Hepatocyte (in vitro differentiated cells): ENCODE measurements around the gene PHF21B. TPM values are rescaled to one million over a fixed set of nuclear protein-coding genes. Genes with fewer than 3 reads are reported as not detected.

Source experiments
- DNase-seq: peaks from one replicate; pipeline ENCODE4 v3.0.0-alpha.2; 2016; ENCODE audit warnings: low spot score
- H2AFZ ChIP-seq: fragments of 200-600 bp; sonication (generic); 2 replicates; pipeline ENCODE4 v1.6.0; 2016; ENCODE audit warnings: antibody characterized with exemption, mild to moderate bottlenecking
- H3K27ac ChIP-seq: fragments of 200-600 bp; sonication (generic); 2 replicates; pipeline ENCODE4 v1.5.1; 2016; ENCODE audit warnings: mild to moderate bottlenecking
- H3K27me3 ChIP-seq: fragments of 200-600 bp; sonication (generic); 2 replicates; pipeline ENCODE4 v1.6.1; 2016
- H3K36me3 ChIP-seq: fragments of 200-600 bp; sonication (generic); replicated peaks from 2 replicates; pipeline ENCODE4 v1.5.1; 2016; ENCODE audit warnings: low read depth; ENCODE audit not compliant: insufficient read depth
- H3K4me1 ChIP-seq: fragments of 200-600 bp; sonication (generic); 2 replicates; pipeline ENCODE4 v1.5.1; 2016; ENCODE audit warnings: mild to moderate bottlenecking, moderate library complexity; ENCODE audit not compliant: insufficient read depth
- H3K4me2 ChIP-seq: fragments of 200-600 bp; sonication (generic); 2 replicates; pipeline ENCODE4 v1.6.0; 2016
- H3K4me3 ChIP-seq: fragments of 200-600 bp; sonication (generic); 2 replicates; pipeline ENCODE4 v1.5.1; 2016; ENCODE audit warnings: mild to moderate bottlenecking
- H3K79me2 ChIP-seq: fragments of 200-600 bp; sonication (generic); 2 replicates; pipeline ENCODE4 v1.6.0; 2017; ENCODE audit warnings: mild to moderate bottlenecking
- H3K9me2 ChIP-seq: fragments of 200-600 bp; sonication (generic); replicated peaks from 2 replicates; pipeline ENCODE4 v1.6.0; 2017; ENCODE audit warnings: mild to moderate bottlenecking; ENCODE audit not compliant: insufficient read depth
- H3K9me3 ChIP-seq: fragments of 200-600 bp; sonication (generic); 2 replicates; pipeline ENCODE4 v1.5.1; 2016; ENCODE audit warnings: low read depth, mild to moderate bottlenecking
- H4K20me1 ChIP-seq: fragments of 200-600 bp; sonication (generic); 2 replicates; pipeline ENCODE4 v1.6.0; 2016; ENCODE audit warnings: mild to moderate bottlenecking; ENCODE audit not compliant: insufficient read depth, poor library complexity, severe bottlenecking
- EZH2 ChIP-seq: fragments of 200-600 bp; sonication (generic); IDR thresholded peaks from 2 replicates; pipeline ENCODE4 v1.6.1; 2016; ENCODE audit warnings: antibody characterized with exemption, mild to moderate bottlenecking, borderline replicate concordance
- EZH2phosphoT487 ChIP-seq: fragments of 200-600 bp; sonication (generic); IDR thresholded peaks from one replicate; pipeline ENCODE4 v1.6.1; 2018; ENCODE audit warnings: antibody characterized with exemption, mild to moderate bottlenecking, low read depth, moderate library complexity; ENCODE audit not compliant: unreplicated experiment, severe bottlenecking
- WGBS: methylation state at CpG from one replicate; pipeline ENCODE4 v1.1.6; 2016; ENCODE audit warnings: low lambda C conversion rate; ENCODE audit errors: missing lambda C conversion rate; 5-methylcytosine and 5-hydroxymethylcytosine counted together
- polyA plus RNA-seq: library from polyadenylated mRNA; unstranded; fragments of >200 nt; fragmentation: Nextera tagmentation; extraction: Ambion mirVana; gene quantifications from 2 replicates; pipeline ENCODE4 v1.2.1, GENCODE V29; 2016
- total RNA-seq: library from RNA; depleted of rRNA; stranded (reverse); fragments of >200 nt; gene quantifications from 2 replicates; pipeline ENCODE4 v1.2.3, GENCODE V29; 2014
- TF ChIP-seq, protein P1 (sequence below): fragments of 200-600 bp; sonication (generic); IDR thresholded peaks from 2 replicates; pipeline ENCODE4 v1.5.1; 2016; ENCODE audit warnings: antibody characterized with exemption, mild to moderate bottlenecking; ENCODE audit not compliant: poor library complexity

The PHF21B gene
- total and polyA plus RNA-seq, 2 experiments from 2014 or later: 0.86 to 1.9 TPM

DNA sequence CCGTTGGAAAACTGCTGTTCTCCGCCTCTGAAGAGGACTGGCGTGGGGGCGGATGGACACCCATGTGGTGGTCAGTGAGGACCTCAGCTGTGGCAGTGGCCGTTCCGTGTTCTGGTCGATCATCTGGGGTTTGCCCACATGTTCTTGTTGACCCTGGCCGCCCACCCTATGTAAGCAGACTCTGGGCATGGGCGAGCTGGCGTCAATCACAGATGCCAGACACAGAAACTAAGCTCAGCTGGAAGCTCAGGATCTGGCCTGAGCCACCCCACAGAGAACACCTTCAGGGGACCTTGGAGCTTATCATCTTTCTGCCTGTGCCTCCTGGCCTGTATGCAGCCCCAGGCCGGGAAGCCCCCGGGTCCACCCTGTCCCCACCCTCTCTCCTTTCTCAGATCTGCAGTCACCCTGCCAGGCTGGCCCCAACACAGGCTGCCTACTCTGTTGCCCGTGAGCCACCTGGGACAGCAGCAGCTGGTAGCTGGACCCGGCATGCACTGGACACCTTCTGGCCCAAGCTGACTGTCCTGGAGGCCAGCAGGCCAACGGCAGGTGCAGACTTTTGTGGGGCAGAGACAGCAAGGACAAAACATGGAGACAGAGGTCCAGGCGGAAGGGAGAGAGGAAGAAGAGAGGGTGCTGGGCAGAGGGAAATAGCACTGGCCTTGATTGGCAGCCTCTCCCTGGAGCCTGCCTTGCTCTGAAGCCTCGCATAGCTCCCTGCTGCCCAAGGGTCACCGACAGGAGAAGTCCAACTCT is 91.5 kb downstream of the PHF21B start:
- Histone ChIP-seq H3K36me3 (no peaks in the 10 kb centered on the region), H3K27ac (no peak overlapping the region), H3K79me2 (no peaks in the 10 kb centered on the region), H3K9me2 (no peaks in the 10 kb centered on the region), H2AFZ (no peak overlapping the region), H3K4me1 (no peaks in the 10 kb centered on the region), H3K4me3 (no peak overlapping the region), H3K4me2 (no peak overlapping the region), H3K9me3 (no peaks in the 10 kb centered on the region), H3K27me3 (no peaks in the 10 kb centered on the region), H4K20me1 (no peaks in the 10 kb centered on the region)
- TF ChIP-seq, protein P1, sequence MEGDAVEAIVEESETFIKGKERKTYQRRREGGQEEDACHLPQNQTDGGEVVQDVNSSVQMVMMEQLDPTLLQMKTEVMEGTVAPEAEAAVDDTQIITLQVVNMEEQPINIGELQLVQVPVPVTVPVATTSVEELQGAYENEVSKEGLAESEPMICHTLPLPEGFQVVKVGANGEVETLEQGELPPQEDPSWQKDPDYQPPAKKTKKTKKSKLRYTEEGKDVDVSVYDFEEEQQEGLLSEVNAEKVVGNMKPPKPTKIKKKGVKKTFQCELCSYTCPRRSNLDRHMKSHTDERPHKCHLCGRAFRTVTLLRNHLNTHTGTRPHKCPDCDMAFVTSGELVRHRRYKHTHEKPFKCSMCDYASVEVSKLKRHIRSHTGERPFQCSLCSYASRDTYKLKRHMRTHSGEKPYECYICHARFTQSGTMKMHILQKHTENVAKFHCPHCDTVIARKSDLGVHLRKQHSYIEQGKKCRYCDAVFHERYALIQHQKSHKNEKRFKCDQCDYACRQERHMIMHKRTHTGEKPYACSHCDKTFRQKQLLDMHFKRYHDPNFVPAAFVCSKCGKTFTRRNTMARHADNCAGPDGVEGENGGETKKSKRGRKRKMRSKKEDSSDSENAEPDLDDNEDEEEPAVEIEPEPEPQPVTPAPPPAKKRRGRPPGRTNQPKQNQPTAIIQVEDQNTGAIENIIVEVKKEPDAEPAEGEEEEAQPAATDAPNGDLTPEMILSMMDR: no peak
- WGBS: 95% methylated on average over 18 of the region's 18 CpGs
- no peak for DNase-seq

DNA sequence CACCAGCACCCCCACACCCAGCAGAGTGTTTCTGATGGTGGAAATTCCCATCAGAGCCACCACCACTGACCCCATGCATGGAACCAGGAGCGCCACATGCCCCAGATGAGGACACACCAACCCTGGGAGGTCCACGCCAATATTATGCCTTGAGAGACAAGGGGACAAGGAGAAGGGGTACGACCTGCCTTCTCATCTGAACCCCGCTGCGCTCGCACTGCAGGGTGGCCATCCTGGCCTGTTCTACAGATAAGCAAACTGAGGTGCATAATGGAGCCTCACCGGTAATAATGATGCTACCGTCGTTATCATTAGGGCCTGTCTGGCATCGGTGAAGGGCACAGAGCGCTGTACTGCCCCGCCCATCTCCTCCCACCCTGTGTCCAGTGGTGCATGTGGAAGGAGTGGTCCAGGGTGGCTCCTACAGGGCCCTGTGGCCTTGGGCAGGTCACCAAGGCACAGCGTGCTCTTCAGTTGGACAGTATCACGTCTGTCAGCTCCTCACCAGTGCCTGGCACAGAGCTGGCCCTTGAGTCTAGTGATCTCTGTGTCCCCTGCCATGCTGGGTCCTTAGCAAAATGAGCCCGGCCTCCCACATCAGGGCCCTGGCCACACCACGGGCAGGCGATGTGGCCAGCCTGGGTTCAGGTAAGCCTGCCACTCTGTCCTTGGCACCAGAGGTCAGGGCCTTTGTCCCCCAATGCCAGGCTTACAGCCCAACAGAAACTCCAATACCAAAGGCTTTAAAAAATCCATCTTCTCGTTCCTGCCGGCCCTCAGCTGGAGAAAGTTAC is 92.2 kb downstream of the PHF21B start:
- no peak overlapping the region for H3K4me3 ChIP-seq
- no peak for DNase-seq
- WGBS: 97% methylated on average over 19 of the region's 19 CpGs

DNA sequence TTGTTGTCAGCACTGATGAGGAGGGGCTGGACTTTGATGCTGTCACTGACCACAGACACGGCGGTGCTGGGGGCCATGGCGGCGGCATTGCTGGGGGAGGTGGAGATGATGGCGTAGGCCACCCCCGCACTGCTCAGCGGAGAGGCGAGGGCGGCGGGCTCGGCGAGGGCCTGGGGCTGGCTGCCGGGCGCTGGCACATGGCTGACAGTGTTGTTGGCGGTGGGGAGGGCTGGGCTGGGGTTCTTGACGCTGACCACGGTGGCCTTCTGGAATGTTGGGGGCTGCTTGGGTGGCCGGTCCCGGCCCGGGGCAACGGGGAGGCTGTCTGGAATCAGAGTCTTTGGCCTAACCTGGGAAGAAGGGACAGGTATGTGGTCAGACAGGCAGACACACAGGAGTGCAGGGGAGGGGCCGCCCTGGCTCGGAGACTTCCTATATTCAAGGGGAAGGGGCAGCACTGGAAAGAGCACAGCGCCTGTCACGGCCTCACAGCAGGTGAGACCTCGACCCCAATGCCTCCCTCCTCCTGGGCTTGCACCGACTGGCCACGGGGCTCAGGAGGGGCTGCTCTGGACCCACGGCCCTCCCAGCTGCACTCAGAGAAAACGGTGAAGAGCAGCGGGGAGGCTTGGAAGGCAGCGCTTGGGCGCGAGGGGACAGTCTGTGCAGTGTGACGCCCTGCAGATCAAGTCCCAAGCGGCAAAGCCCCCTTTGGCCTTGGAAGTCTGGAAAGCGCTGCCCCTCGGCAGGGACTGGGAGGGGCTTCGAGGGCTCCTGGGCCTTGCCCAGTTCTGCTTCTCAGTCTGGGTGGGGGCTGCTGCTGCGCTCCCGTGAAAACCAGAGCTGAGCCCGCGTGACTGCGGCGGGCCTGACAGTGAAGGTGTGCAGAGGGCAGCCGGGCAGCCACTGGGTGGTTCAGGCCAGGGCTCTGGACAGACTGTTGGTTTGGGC is 93.2 kb downstream of the PHF21B start:
- H3K27ac ChIP-seq: no peak overlapping the region
- TF ChIP-seq, protein P1: no peak
- TF ChIP-seq EZH2phosphoT487: no peak
- TF ChIP-seq EZH2: no peak
- no peak for DNase-seq
- no peaks in the 10 kb centered on the region for H3K79me2 ChIP-seq
- no peak overlapping the region for H2AFZ ChIP-seq
- no peaks in the 10 kb centered on the region for H4K20me1 ChIP-seq
- H3K36me3 ChIP-seq: no peaks in the 10 kb centered on the region
- H3K4me2 ChIP-seq: no peak overlapping the region
- no peaks in the 10 kb centered on the region for H3K9me3 ChIP-seq
- no peaks in the 10 kb centered on the region for H3K9me2 ChIP-seq
- no peaks in the 10 kb centered on the region for H3K4me1 ChIP-seq
- no peaks in the 10 kb centered on the region for H3K27me3 ChIP-seq
- WGBS: 91% methylated on average over 42 of the region's 46 CpGs
- no peak overlapping the region for H3K4me3 ChIP-seq

More for the DNA sequence above, 92.2 kb downstream of the PHF21B start:
- H3K4me2 ChIP-seq: no peak overlapping the region
- no peak for TF ChIP-seq EZH2phosphoT487
- TF ChIP-seq, protein P1: no peak
- no peak for TF ChIP-seq EZH2
- H3K27ac ChIP-seq: no peak overlapping the region
- no peaks in the 10 kb centered on the region for H3K79me2 ChIP-seq
- H3K9me3 ChIP-seq: no peaks in the 10 kb centered on the region
- H3K9me2 ChIP-seq: no peaks in the 10 kb centered on the region
- H3K27me3 ChIP-seq: no peaks in the 10 kb centered on the region
- H2AFZ ChIP-seq: no peak overlapping the region
- H4K20me1 ChIP-seq: no peaks in the 10 kb centered on the region
- no peaks in the 10 kb centered on the region for H3K36me3 ChIP-seq
- H3K4me1 ChIP-seq: no peaks in the 10 kb centered on the region
